LNCAP (cell line): ENCODE measurements around the gene CLSTN1.

ENCODE experiments used
- TF ChIP-seq, protein P1 (sequence below): fragments of 450-650 bp; IDR thresholded peaks from 2 replicates; pipeline ENCODE4 v1.5.1; 2017; ENCODE audit warnings: mild to moderate bottlenecking

The CLSTN1 gene

DNA sequence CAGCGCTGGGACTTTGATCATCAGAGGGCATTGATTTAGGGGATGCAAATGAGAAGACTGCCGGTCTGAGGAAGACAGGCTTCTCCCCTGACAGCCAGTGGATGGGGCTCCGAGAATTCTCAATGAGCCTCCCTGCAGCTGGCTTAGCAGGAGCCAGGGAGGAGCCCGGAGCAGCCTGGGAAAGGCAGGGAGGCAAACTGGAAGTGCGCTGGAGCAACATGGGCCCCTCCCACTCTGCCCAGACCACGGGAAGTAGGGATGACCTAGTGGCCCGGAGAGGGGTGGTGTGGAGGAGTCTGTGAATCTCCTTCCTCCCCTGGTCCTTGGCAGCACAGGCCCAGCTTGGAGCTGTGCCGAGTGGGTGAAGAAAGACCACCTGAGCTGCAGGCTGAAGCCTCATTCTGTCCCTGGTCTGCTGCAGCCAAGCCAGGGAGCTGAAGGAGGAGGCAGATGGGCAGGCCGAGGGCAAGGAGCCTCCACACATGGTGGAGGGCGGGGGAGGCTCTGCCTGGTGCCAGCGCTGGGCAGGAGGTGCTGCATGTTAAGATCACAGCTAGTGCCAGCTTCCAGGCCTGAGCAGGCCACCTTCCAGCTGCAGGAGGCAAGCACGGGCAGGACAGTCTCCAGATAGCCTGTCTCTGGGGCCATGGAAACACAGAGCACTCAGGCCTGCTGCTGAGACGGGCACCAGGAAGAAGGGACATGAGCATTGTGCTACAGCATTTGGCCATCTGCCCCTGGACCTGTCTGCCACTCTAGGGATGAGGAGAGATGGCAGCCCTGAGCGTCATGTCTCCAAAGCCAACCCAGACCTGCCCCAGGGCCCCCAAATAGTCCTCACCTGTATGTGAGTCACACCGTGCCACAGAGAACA, 12.2 kb upstream of the CLSTN1 start:
- TF ChIP-seq, protein P1, sequence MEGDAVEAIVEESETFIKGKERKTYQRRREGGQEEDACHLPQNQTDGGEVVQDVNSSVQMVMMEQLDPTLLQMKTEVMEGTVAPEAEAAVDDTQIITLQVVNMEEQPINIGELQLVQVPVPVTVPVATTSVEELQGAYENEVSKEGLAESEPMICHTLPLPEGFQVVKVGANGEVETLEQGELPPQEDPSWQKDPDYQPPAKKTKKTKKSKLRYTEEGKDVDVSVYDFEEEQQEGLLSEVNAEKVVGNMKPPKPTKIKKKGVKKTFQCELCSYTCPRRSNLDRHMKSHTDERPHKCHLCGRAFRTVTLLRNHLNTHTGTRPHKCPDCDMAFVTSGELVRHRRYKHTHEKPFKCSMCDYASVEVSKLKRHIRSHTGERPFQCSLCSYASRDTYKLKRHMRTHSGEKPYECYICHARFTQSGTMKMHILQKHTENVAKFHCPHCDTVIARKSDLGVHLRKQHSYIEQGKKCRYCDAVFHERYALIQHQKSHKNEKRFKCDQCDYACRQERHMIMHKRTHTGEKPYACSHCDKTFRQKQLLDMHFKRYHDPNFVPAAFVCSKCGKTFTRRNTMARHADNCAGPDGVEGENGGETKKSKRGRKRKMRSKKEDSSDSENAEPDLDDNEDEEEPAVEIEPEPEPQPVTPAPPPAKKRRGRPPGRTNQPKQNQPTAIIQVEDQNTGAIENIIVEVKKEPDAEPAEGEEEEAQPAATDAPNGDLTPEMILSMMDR = no peak

DNA sequence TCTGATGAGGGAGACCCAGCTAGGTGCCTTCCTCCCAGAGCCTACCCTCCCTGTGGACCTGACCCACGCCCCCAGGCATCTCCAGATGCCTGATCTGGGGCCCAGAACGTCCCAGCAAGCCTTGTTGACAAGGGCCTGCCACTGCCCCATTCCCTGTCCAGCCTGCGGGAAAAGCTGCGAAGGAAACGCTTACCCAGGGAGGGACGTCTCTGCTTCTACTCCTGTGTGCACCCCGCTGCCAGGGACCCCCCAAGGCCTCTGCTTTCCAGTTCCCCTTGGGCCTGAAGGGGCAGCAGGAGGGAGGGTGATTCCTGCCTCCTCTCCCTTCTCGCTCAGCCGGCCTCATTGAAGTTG, 11.6 kb upstream of the CLSTN1 start:
- TF ChIP-seq, protein P1 = no peak

DNA sequence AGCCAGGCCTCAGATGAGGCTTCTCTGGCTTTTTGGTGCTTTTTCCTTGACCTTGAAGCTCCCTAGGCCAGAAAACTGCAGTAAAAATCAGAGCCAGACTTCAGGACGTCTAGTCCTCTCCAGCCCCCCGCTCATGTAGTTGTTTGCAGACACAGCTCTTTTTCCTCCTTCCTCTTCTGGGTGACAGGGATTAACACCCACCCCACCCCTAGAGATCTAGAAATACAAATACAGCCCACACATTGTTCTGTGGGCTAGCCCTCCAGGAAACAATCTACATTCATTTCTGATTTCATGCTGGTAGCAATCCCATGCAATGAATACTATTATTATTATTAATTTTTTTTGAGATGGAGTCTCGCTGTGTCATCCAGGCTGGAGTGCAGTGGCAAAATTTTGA, 9.9 kb upstream of the CLSTN1 start:
- TF ChIP-seq, protein P1 = no peak

DNA sequence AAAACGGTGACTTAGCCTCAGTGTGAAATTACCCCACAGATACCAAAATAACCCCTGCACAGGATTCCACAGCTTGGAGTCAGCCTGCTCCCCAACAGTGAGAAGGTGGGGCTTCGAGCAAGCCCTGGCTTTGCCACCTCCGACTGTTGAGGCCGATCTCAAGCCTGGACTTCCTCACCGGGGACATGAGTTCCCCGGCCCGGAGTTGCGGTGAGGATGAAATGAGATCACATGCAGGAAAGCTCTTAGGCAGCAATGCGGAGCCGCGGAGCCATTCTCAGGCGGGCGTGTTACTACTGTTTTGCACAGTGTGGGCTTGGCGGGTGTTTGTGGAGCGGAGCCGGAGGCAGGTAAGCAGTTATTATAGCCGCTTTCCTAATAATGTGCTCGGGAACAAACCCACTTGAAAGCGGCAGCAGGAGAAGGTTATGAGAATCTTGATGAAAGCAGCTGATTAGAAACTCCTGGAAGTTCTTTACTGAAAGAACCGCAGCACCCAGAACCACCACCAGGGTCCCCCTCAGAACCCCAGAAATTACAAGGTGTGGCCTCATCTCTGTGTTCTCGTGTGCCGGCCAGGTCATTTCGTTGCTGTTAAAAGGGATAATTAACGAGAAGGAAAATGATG, 3.9 kb upstream of the CLSTN1 start:
- TF ChIP-seq, protein P1 = no peak

DNA sequence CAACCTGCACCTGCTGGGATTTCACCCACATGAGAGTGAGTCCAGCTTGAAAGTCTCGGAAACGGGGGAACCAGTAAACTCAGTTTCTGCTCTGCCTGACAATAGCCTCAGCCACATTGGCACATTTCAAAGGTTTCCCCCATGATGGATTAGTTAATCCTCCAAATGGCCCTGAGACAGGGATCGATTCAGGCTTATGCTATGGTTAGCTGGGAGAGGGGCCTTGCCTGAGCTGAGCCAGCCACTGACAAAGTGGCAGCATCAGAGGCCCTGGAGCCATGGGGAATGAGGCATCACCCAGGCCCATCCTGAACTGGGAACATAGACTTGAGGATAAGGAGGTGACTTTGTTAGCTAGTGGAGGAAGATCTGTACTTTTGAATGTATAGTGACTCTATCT, 2.9 kb upstream of the CLSTN1 start:
- TF ChIP-seq, protein P1 = no peak

DNA sequence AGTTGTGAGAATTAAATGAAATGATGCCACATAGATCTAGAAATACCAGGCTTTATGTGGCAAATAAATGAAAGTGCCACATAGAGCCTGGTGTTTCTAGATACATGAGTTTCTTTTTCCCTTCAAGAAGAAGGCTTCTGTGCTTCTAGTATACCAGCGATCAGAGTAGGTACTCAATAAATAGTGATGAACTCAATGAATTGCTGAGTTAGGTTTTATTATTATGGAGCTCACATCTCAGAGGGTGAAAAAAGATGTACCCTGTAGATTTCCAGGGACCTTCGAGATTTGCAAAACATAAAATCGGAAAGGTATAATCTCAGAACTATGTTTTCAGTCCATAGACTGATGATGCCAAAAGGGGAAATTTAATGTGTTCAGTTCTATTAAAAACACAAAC, 2.3 kb upstream of the CLSTN1 start:
- TF ChIP-seq, protein P1 = no peak

DNA sequence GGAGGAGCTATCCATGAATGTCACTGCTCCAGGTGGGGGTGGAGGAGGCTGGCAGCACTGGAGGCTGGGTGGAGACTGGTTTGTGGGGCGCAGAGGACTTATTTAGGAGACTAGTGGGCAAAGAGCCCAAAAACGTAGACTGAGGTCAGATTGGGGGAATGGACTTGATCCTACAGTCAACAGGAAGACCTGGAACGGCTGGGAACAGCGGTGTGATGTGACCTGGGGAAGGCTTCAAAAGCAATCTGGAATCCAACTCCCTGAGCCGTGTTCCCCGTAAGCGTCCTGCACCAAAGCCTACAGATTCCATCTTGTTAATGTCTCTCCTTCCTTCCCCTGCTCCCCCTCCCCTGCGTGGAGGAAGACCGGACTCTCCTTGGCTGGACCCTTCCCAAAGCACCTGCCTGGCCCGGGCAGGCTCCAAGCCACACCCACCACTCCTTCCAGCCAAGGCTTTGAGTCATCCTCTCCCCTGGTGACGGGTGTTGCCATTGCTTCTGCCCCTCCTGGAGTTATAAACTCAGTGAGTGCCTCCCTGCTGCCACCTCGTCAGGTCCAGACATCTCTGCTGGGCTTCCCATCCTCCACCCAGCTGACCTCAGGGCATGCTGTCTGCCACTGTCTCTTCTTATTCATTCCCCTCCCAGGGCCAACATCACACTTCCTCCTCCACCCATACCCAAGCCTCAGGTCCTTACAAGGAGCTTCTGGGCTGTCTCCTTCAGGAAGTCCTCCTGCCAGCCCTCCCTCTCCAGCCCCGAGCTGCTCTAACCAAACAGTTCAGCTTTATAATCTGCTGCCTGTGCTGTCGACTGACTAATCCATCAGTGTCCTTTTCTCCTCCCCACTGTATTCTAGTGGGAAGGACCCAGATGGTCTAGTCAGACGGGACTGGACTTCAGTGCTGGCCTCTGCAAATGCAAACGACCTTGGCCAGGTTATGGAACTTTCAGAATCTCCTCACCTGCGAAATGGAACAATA, 1.6 kb upstream of the CLSTN1 start:
- TF ChIP-seq, protein P1 = no peak
